GM20000 (cell line): Measurements from ENCODE around the gene DCTN3.

ENCODE experiments used
- DNase-seq: peaks from one replicate; pipeline ENCODE4 v3.0.0; 2012; ENCODE audit warnings: low spot score
- TF ChIP-seq, protein P1 (sequence below): IDR thresholded peaks from 2 replicates; pipeline ENCODE4 v1.5.1; 2012; ENCODE audit warnings: mild to moderate bottlenecking, control low read depth; ENCODE audit errors: extremely low read depth, missing control alignments

DCTN3 gene

DNA sequence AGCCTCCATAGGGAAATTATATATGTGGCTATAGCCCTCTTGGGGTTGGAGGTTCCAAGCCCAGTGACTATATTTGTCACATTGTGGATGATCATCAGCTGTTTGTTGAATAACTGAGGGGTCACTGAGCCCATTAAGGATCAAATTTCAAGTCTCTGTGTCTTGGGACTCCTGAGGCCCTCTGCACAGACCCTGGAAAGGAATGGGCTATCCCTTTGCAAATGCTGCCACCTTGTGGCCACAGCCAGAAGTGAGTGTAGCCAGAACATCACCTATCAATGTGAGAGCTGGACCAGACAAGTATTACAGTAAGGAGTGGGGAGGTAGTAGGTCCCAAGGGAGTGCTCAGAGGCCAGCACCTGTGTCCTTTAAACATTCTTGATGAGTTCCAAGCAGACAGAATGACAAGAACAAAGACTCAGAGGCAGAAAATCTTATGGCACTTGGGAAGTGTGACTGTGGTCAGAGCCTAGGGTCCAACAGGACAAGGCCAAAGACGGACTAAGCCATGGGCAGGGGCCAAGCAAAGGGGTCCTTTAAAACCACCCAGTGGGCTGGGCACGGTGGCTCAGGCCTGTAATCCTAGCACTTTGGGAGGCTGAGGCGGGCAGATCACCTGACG is 16.6 kb downstream of the DCTN3 start:
- DNase-seq: peak; percentile 87
- TF ChIP-seq, protein P1, sequence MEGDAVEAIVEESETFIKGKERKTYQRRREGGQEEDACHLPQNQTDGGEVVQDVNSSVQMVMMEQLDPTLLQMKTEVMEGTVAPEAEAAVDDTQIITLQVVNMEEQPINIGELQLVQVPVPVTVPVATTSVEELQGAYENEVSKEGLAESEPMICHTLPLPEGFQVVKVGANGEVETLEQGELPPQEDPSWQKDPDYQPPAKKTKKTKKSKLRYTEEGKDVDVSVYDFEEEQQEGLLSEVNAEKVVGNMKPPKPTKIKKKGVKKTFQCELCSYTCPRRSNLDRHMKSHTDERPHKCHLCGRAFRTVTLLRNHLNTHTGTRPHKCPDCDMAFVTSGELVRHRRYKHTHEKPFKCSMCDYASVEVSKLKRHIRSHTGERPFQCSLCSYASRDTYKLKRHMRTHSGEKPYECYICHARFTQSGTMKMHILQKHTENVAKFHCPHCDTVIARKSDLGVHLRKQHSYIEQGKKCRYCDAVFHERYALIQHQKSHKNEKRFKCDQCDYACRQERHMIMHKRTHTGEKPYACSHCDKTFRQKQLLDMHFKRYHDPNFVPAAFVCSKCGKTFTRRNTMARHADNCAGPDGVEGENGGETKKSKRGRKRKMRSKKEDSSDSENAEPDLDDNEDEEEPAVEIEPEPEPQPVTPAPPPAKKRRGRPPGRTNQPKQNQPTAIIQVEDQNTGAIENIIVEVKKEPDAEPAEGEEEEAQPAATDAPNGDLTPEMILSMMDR: peak; percentile 88

DNA sequence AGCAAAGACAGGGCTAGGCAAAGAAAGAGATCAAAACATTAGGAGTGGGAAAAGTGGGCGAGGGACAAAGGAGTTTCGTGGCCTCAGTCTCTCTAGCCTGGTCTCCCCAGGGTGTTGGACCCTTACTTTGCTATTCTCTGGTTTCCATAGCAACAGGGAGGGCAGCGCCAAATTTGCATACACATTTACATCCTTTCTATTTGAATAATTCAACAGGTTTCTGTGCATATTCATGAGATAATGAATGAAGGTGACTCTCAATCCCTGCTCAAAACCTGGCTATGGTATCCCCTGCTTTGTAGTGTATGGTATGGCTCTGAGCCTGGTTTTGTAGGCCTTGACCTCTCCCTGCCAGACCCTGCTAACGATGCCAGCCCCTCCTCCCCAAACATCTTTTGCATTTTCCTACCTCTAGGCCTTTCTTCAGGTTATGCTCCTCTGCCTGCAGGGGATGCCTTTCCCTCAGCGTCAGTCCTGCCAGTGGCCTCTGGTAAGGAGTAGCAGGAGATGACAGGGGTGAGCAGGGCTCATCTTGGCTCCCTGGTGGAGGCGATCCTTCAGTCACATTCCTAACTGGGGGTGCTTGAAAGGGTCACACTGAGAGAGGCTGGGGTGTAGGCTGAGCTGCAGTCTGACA is 18.2 kb downstream of the DCTN3 start:
- DNase-seq: no peak

DNA sequence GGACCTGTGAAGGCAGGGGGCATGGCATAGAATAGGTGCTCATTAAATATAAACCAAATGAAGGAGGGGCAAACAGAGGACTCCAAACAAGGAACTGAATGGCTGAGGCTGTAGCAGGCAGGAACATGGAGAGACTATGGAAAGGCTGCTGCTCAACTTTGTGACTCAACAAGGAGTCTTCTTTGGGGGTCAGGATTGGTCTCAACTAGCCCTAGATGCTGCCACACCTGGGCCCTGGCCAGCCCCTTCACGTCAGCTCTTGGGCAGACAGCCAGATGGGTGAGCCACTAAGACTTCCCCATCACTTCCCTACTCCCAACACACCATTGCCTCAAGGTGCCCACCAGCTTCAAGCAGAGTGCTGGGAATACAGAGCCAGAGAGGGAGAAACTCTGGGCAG is 19.4 kb downstream of the DCTN3 start:
- TF ChIP-seq, protein P1: no peak
- no peak for DNase-seq

More for the DNA sequence above, 18.2 kb downstream of the DCTN3 start:
- TF ChIP-seq, protein P1: no peak

DNA sequence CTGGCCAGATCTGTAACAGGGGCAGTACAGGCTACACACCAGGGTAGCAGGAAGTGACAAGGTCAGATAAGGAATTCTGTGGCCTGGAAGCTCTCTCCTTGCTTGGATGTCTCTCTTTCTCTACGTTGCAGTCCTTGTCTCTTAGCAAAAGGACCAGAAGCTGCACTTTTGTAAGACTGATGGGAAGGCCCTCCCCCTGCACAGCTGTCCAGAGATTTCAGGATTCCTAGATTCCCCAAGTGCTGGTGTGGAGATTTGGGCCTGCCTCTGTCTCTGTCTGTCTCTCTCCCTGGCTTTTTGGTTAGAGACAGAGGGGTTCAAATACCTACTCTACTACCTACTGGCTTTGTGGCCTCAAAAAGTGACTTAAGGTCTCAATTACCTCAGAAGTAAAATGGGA is 20.7 kb downstream of the DCTN3 start:
- TF ChIP-seq, protein P1: no peak
- DNase-seq: no peak

DNA sequence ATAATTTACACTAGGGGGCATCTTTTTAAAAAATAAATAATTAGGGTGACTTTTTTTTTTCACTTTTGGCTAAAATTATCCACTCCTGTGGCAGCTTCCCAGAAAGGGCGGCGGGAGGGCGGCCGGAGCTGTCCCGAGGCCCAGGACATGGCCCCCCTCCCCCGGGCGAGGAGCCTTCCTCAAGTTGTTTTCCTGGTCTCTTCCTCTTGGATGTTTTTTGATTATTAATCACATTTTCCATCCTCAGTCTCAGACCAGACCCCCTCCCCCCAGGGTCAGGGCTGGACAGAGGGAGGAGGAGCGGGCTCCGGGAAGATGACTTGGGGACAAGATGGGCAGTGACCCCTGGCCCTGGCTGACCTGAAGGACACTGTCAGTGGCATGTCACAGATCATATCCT is 26.1 kb downstream of the DCTN3 start:
- no peak for DNase-seq
- TF ChIP-seq, protein P1: no peak

DNA sequence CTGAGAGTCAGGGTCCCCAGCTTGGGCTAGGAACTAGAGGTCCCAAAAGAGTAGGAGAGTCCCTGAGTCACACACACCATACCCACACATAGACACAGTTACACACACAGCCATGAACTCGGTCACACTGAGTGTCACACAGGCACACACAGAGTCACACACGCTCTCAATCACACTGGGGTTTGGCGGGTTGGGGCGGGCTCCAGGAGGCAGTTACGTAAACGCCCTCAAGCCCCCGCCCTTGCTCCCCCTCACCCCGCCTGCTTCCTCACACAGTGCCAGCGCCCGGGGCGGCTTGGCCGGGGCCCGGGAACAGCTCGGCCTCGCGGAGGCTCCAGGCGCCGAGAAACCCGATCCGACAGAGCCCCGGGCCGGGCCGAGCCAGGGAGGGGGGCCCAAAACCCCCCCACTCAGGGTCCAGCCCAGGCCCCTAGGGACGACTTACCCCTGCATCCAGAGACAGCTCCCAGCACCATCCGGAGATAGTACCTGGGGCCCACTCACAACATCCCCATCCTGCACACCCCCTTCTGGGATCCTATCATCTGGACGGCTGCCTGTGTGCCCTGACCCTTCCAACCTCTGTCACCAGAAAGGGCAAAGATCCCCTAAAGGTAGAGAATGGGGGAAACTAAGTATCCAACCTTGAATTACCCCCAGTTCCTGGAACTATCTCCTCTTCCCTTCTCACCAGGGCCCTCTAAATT is 27.2 kb downstream of the DCTN3 start:
- TF ChIP-seq, protein P1: no peak
- DNase-seq: no peak
